Activated CD4-positive, alpha-beta T cell treated with anti-CD3 and anti-CD28 coated beads, Interleukin-2, amount 50 U/mL, for 16 hours (primary cell): ENCODE measurements around the gene TNK2.
"Not testable (repeated sequence)": the region's sequence is repeated elsewhere in the genome, so short reads cannot be mapped to it uniquely, and the experiment has no call there.

Experiments used
- DNase-seq: peaks from one replicate; pipeline ENCODE4 v3.0.0-alpha.2; 2020

Gene TNK2

DNA sequence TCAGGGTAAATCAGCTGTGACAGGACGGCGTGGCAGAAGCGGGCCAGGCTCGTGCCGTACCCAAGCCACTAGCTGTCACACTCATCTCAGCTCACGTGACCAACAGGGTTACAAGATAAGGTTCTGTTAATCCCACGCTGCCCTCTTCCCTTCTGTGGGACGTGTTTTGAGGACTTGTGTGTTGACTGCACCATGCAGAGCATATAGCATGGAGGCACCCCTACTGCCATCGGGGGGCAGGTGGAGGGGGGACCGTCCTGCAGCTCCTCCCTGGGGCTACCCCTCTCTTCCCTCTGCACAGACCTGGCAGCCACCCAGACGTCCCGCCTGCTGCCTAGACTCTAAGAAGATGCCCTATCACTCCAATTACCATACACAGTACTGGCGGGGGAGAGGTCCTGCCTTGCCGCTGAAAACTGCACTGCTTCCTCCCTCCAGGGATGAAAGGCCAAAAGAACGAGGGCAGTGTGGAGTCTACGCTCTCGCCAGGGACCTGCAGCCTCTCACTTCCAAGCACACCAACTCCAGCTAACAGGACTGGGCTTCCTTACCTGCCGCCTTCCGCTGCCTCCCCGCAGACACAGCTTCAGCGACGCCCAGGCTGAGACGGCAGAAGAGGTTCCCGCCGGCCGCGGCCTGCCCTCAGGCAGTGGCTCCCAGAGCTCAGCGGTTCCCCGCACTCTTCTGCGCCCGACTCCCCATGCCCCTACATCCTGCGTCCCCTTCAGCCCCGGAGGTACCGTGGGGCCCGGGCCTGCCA lies at the start of gene TNK2:
TNK2 (minus strand) TSS at position 618 of the 760 bp plus-strand sequence. CDS start 19,963 bp downstream, outside the sequence.
- DNase-seq, result peak; percentile 69

DNA sequence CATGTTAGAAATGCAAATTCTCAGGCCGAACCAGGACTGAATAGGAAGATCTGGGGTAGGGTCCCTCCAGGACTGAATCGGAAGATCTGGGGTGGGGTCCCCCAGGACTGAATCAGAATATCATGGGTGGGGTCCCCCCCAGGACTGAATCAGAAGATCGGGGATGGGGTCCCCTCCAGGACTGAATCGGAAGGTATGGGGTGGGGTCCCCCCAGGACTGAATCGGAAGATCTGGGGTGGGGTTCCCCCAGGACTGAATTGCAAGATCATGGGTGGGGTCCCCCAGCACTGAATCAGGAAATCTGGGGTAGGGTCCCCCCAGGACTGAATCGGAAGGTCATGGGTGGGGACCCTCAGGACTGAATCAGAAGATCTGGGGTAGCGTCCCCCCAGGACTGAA lies 48.2 kb upstream of the TNK2 start:
- no peak for DNase-seq

DNA sequence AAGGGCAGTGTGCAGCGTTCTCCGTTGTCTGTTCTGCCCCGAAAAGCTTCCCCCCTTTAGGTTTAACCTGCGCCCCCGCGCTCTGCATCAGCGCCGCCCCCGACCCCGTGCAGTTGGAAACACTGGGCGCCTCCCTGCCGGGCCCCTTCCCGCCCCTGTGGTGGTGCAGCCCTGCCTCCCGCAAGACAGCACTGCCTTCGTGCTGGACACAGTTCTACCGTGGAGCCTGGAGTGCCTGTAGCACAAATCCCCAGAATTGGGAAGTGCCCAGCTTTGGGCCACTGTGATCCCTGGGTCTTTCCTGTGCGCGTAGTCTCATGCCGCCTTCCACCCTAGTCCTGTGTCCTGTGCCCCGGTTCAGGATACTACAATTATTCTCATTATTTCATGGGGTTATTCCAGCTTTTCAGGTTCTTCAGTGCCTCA lies 47.1 kb upstream of the TNK2 start:
- DNase-seq, result not testable (repeated sequence)

DNA sequence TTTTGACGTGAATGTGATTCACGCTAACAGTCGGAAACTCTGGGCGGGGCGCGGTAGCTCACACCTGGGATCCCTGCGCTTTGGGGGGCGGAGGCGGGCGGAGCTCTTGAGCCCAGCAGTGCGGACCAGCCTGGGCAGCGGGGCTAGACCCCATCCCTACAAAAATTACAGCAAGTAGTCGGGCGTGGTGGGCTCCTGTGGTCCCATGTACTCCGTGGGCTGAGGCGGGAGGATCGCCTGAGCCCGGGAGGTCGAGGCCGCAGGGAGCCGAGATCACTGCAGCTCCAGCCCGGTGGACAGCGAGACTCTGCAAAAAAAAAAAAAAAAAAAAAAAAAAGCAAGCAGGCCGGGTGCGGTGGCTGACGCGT lies 46.4 kb upstream of the TNK2 start:
- not testable (repeated sequence) for DNase-seq

DNA sequence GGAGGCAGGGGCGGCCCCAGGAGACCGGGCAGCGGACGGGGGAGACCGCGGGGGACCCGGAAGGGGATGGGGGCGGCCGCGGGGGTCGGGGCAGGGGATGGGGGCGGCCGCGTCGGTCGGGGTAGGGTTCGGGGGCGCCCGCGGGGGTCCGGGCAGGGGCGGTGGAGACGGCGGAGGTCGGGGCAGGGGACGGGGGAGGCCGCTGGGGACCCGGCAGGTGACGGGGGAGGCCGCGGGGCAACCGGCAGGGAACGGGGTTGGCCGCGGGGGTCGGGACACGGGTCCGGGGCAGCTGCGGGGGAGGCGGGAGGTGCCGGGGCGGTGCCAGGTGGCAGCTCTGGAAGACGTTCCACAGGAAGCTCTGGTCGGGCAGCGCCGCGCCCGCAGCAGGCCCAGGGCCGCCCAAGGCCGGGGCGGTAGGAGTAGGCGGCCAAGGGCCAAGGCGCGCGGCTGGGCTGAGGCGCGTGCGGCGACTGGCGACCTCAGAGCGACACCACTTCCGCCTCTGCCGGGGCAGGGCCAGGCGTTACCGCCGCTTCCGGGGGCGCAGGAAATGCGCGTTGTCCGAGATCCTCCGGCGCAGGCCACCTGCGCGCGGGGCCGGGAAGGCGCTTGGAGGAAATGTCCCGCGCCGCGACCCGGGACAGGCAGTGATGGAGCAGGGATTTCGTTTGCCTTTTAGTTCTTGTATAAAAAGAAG lies 45.9 kb upstream of the TNK2 start:
- peak; percentile 94 for DNase-seq

DNA sequence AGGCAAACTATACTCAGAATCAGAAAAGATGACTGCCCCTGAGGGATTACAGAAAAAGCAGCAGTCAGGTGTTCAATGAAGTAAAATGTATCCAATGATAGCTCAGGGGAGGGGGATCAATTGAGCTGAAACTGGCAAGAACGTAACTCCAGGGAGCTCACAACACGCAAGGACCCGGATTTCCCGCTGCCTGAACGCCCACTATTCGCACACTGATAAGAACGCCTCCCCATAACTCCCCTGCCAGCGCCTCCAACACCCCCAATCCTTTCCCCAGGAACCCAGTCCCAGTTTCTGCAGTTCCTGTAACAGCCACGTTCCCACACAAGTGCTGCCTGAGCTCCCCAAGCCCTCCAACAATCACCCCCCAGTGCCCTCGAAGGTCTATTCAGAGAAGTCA lies 44.2 kb upstream of the TNK2 start:
- DNase-seq, result not testable (repeated sequence)

DNA sequence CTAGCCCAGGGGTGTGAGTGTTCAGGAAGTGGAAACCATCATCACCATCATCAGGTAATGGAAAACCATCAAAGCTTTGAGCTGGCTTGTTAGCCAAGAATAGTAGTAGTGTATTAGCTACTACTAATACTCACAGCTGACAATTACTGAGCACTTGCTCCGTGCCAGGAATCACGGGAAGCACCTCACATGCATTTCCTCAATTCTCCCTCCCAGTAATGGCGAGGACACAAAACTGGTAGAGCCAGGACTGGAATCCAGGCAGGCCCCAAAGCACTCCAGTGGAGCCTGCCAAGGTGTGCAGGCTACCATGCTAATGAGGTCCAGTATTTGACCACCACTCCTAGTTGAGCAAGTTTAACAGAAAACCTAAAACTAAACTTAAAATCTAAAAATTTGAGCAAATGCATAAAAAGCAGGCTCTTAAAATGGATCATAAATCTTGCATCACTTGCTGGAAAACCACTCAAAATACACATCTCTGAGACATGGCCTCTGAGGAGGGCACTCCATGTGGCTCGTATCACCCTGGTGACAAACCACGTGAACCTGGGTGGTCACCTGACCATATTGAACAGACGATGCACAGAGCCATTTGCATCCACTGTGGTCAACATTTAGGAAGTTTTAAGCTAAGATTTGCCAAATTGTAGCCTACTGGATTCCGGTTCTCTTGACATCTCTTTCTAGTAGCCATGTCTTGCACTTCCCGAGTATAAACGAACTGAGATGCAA lies 43.3 kb upstream of the TNK2 start:
- not testable (repeated sequence) for DNase-seq

DNA sequence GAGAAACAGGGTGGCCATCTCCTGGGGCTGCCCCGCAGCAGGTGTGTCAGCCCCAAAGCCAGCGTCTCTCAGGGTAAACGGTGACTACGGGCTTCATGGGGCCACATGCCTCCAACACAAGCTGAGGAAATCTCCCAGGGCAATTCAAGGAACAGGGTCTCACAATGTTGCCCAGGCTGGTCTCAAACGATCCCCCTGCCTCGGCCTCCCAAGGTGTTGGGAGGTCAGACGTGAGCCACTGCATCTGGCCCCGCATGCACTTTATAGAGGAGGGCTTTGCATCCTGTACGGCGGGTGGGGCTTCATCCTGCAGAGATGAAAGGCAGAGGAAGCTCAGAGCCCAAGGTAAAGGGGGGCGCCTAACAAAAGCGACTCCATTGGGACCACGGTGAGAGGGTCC lies 42.4 kb upstream of the TNK2 start:
- not testable (repeated sequence) for DNase-seq

DNA sequence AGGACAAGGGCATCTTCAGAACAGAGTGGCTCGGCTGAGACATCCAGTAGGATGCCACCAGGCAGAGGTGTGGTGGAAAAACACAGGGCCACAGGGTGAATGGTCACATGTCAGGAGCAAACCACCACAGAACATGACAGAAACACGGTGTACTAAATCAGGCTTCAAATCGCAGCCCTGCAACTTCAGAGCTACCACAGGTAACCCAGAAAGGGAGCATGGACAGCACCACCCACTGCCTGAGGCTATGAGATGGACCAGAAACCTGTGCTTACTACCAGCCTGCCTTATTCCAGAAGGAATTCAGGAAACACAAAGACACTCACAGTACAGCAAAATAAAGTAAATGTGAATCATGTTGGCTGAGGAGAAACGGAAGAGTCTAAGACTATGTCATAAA lies 41.8 kb upstream of the TNK2 start:
- not testable (repeated sequence) for DNase-seq

DNA sequence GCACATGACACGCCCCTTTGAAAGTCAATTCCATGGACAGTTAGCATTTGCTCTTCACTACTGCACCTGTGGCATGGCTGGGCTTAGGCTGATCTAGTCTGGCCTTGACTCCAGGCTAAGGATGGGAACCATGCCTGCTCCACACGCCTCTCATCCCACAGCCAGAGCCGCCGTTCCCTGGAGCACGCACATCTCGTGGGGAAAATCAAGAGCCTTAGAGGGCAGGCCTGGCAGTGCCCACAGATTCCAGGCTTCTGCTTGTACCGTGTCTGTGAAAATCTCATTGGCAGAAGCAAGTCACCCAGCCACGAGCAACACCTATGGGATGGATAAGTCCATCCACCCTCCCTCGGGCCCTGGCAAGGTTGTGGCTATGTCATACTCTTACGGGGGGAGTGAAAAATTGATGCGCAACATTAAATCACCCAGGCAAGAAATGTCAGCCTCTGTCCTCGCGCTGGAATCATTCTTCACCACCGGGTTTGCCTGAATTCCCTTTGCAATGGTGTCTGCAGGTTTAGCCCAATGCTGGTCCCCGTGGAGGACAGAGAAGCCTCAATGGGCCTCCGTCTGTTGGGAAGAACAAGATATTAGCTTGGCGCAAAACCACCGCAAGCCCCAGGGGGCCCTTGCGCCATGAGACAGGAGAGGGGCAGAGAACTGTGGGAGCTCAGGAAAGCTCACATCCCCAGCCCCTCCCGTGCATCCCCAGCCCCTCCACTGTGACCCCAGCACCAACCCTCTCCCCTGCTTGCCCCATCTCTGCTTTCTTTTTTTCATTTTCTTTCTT lies 38.8 kb upstream of the TNK2 start:
- not testable (repeated sequence) for DNase-seq

DNA sequence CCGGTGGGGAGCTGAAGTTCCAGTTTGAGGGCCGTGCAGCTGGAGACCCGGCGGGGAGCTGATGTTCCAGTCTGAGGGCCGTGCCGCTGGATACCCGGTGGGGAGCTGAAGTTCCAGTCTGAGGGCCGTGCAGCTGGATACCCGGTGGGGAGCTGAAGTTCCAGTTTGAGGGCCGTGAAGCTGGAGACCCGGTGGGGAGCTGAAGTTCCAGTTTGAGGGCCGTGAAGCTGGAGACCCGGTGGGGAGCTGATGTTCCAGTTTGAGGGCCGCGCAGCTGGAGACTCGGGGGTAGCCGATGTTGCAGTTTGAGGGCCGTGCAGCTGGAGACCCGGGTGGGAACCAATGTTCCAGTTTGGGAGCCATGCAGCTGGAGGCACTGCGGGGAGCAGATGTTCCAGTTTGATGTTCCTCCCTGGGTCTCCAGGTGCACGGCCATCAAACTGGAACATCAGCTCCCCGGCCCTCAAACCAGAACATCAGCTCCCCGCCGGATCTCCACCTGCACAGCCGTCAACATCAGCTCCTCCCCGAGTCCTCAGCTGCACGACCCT lies 33.0 kb upstream of the TNK2 start:
- not testable (repeated sequence) for DNase-seq

DNA sequence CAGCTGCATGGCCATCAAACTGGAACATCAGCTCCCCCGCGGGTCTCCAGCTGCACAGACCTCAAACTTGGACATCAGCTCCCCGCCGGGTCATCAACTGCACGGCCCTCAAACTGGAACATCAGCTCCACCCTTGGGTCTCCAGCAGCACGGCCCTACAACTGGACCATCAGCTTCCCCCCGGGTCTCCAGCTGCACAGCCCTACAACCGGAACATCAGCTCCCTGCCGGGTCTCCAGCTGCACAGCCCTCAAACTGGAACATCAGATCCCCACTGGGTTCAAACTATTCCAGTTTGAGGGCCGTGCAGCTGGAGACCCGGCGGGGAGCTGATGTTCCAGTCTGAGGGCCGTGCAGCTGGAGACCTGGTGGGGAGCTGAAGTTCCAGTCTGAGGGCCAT lies 32.5 kb upstream of the TNK2 start:
- not testable (repeated sequence) for DNase-seq

DNA sequence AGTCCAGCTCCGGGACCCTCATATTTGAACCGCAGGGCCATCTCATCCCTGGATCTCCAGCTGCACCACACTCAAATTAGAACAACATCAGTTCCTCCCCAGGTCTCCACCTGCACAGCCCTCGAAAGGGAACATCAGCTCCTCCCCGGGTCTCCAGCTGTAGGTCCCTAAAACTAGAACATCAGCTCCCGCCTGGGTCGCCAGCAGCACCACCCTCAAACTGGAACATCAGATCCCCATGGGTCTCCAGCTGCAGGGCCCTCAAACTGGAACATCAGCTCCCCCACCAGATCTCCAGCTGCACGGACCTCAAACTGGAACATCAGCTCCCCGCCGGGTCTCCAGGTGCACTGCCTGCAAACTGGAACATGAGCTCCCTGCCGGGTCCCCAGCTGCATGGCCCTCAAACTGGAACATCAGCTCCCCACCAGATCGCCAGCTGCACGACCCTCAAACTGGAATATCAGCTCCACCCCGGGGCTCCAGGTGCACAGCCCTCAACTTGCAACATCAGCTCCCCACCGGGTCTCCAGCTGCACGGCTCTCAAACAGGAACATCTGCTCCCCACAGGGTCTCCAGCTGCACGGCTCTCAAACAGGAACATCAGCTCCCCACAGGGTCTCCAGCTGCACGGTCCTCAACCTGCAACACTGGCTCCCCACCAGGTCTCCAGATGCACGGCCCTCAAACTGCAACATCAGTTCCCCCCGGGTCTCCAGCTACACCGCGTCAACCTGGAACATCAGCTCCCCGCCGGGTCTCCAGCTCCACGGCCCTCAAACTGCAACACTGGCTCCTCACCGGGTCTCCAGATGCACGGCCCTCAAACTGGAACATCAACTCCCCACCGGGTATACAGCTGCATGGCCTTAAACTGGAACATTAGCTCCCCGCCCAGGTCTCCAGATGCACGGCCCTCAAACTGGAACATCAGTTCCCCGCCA lies 31.4 kb upstream of the TNK2 start:
- DNase-seq, result not testable (repeated sequence)

DNA sequence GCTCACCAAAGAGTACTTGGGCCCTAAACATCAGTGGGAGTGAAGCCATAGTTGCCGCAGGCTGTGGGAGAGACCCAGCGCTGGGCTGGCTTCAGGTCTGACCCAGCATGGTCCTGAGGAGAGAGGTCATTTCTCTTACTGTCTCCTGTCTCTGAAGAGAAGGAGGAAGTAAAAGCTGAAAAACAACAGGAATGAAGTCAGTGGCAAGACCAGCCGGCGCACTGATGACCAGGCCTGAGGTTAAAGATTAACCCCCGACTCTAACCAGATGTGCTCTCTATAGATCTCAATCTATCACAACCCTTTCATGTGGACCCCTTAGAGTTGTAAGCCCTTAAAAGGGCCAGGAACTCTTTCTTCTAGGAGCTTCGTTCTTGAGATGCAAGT lies 24.7 kb upstream of the TNK2 start:
- DNase-seq, result not testable (repeated sequence)

DNA sequence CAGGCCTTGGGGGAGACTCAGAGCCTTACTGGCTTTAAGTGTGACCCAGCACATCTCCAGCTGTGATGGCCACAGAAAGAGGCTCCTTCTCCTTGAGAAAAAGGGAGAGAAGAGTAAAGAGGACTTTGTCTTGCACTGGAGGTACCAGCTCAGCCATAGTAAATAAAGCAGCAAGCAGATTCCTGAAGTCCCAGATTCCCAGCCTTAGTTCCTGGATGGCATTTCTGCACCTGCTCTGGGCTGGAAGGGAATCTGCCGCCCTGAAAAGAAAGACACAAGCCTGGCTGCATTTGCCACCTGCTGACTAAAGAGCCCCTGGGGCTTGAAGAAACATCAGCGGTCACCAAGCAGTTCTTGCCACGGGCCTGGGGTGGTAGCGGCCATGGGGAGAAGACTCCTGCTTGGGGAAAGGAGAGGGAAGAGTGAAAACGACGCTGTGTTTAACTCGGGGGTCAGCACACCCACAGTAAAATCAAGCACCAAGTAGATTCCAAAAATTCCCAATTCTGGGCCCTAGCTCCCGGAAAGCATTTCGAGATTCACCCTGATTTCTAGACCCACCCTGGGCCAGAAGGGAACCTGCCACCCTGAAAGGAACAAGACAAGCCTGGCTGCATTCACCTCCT lies 24.2 kb upstream of the TNK2 start:
- DNase-seq, result no peak

DNA sequence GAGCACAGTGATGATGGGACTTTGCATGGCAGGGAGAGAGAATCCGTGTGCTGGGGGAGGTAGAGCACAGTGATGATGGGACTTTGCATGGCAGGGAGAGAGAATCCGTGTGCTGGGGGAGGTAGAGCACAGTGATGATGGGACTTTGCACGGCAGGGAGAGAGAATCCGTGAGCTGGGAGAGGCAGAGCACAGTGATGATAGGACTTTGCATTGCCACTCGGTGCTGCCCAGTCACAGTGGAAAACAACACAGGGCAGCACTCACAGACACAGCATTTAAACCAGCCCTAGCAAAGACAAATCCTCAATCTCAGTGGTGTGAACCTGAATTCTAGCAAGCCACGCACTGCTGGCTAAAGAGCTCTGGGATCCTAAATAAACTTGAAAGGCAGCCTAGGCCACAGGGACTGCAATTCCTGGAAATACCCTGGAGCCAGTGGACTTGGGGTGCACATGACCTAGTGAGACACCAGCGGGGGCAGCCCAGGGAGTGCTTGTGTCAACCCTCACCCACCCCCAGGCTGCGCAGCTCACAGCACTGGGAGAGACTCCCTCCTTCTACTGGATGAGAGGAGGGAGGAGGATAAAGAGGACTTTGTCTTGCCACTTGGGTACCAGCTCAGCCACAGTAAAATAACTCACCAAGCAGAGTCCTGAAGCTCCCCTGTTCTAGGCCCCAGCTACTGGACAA lies 23.4 kb upstream of the TNK2 start:
- DNase-seq, result no peak

DNA sequence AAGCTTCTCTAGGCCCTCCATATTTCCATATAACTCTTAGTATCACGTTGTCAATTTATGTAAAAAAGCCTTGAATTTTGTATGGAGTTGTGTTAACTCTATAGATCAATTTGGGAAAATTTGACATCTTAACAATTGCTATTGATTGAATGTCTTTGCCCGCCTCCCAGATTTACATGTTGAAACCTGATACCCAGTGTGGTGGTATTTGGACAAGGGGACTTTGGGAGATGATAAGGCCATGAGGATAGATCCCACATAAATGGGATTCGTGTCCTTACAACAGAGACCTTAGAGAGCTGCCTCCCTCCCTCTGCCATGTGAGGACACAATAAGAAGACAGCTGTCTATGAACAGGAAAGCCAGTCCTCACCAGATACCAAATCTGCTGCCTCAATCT lies 21.1 kb upstream of the TNK2 start:
- no peak for DNase-seq

DNA sequence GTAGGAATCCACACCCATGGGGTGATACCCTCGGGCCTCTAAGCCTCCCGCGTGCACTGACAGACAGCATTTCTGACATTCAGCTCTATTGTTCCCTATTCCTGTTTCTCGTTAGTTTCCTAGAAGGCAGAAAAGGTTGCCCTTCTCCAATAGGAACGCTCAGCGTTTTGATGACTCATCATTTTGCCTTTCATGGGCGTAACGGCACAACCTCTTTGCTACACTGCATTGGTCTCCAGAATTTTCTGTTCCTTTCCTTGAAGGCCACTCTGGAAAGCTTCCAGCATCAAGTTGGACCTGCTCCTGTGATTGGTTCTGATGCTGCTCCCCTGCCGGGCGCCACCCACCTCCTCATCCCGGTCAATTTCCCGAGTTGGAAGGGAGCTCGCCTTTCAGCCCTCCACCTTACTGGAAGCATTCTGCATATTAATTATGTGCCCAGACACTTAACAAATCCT lies 13.0 kb upstream of the TNK2 start:
- DNase-seq, result no peak

DNA sequence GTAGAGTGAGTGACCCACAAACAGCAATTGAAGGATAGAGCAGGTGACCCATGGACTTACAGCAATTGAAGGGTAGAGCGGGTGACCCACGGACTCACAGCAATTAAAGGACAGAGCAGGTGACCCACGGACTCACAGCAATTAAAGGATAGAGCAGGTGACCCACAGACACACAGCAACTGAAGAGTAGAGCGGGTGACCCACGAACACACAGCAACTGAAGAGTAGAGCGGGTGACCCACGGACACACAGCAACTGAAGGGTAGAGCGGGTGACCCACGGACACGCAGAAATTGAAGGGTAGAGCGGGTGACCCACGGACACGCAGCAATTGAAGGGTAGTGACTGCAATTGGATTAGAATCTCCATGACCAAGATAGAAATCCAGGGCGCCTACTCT lies 9.8 kb upstream of the TNK2 start:
- no peak for DNase-seq

DNA sequence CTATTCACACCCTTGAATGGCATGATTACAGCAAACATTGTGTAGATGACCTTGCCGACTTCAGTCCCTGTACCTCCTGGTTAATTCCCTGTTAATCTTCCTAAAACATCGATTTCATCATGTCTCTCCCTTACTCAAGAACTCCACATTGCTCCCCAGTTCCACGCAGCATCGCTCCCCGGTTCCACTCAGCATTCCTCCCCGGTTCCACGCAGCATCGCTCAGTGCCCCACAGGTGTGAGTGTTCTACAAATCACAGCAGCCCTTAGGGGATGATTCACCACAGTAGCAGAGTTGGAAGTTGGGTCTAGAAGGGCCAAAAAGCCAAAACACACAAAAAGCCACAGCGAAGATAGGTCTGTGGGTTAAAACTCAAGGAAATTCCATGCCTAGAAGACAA lies 8.6 kb upstream of the TNK2 start:
- DNase-seq, result no peak
